Choroid plexus epithelial cell (primary cell): Measurements from ENCODE around the gene WDR83.
"Not testable (repeated sequence)": the region's sequence is repeated elsewhere in the genome, so short reads cannot be mapped to it uniquely, and the experiment has no call there.

Source experiments
- DNase-seq: peaks from one replicate; pipeline ENCODE4 v3.0.0-alpha.2; 2010; ENCODE audit warnings: low read depth
- H3K4me3 ChIP-seq: 2 replicates; pipeline ENCODE4 v1.5.1; 2011; ENCODE audit warnings: low read depth, mild to moderate bottlenecking, control low read depth, low read length, moderate library complexity
- TF ChIP-seq, protein P1 (sequence below): conservative IDR thresholded peaks from 2 replicates; pipeline ENCODE4 v1.5.1; 2011; ENCODE audit warnings: low read depth, mild to moderate bottlenecking, control low read depth, inconsistent platforms, low read length, moderate library complexity

WDR83 gene

GRCh38 chr19:12695514-12695913 is 28.9 kb downstream of the WDR83 start:
- DNase-seq, result no peak
- H3K4me3 ChIP-seq, result peak overlapping the region; percentile 93
- TF ChIP-seq, protein P1, sequence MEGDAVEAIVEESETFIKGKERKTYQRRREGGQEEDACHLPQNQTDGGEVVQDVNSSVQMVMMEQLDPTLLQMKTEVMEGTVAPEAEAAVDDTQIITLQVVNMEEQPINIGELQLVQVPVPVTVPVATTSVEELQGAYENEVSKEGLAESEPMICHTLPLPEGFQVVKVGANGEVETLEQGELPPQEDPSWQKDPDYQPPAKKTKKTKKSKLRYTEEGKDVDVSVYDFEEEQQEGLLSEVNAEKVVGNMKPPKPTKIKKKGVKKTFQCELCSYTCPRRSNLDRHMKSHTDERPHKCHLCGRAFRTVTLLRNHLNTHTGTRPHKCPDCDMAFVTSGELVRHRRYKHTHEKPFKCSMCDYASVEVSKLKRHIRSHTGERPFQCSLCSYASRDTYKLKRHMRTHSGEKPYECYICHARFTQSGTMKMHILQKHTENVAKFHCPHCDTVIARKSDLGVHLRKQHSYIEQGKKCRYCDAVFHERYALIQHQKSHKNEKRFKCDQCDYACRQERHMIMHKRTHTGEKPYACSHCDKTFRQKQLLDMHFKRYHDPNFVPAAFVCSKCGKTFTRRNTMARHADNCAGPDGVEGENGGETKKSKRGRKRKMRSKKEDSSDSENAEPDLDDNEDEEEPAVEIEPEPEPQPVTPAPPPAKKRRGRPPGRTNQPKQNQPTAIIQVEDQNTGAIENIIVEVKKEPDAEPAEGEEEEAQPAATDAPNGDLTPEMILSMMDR, result no peak

- peak overlapping the region; percentile 93 for H3K4me3 ChIP-seq
- no peak for DNase-seq
- TF ChIP-seq, protein P1, result no peak
These were observed 29.4 kb downstream of the WDR83 start for GRCh38 chr19:12695997-12696365.

DNA sequence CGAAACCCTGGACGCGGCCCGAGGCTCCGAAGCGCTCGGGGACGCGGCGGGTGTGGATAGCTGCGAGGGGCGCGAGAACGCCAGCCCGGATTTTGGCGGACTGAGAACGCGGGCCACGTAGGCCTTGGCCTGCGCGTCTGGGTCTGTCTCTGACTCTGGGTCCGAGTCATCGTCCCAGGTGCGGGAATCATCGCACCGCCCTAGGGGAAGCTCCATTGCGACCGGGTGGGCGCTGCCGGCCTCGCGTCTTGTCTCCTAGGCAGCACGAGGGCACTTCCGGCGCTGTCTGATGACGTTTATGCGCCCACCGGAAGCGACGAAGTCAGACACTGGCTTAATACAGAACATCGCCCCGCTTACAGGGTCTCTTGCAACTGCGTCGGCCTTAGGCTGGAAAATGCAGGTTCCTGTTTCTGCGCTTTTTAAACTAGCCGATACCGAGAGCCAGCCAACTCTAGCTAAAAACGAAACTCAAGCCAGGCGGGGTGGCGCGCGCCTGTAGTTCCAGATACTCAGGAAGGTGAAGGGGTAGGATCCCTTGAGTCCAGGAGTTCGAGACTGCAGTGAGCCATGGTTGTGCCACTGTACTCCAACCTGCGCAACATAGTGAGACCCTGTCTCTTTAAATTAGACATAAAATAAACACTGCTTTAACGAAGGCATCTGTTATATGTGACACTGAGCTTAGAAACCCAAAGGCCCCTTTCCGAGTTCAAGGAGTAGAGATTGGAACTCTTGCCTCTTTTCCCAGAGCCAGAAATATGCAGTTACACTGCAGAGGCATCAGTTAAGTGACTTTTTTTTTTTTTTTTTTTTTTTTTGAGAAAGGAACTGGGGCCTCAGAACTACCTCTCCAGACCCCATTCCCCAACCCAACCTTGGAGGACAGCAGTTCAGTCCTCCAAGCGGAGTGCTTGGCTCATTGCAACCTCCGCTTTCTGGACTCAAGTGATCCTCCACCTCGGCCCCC is 30.0 kb downstream of the WDR83 start, which contains the start of gene FBXW9:
Gene FBXW9, minus strand, starts transcription at position 266 of the 970 bp plus-strand sequence. Its CDS starts 50 bp downstream, at position 216.
- TF ChIP-seq, protein P1, result no peak
- DNase-seq, result peak; percentile 97
- peak within 1 kb of the TSS; percentile 93 for H3K4me3 ChIP-seq

DNA sequence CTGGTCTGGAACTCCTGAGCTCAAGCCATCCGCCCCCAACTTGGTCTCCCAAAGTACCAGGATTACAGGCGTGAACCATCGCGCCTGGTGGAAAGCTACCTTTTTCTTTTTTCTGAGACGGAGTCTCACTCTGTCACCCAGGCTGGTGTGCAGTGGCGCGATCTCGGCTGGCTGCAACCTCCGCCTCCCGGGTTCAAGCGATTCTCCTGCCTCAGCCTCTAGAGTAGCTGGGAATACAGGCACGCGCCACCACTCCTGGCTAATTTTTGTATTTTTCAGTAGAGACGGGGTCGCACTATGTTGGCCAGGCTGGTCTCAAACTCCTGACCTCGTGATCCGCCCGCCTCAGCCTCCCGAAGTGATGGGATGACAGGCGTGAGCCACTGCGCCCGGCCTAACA is 30.8 kb downstream of the WDR83 start:
- not testable (repeated sequence) for H3K4me3 ChIP-seq, DNase-seq

DNA sequence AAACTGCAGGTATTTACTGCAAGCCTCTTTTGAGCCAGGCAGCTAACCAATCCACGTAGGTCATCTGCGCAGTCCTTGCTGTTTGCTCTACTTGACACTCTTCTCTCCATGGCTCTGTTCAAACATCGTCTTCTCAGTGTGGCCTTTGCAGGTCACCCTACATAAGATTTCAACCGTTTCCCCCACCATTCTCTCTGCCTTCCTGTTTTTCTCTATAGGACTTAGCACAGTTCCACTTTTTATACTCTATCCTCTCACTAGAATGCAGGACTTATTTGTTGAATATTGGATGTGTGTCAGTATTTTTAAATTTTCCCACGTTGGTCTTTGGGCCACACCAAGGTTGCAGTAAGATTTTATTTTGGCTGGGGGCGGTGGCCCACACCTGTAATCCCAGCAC is 31.5 kb downstream of the WDR83 start:
- H3K4me3 ChIP-seq, result no peak overlapping the region
- TF ChIP-seq, protein P1, result no peak
- no peak for DNase-seq

DNA sequence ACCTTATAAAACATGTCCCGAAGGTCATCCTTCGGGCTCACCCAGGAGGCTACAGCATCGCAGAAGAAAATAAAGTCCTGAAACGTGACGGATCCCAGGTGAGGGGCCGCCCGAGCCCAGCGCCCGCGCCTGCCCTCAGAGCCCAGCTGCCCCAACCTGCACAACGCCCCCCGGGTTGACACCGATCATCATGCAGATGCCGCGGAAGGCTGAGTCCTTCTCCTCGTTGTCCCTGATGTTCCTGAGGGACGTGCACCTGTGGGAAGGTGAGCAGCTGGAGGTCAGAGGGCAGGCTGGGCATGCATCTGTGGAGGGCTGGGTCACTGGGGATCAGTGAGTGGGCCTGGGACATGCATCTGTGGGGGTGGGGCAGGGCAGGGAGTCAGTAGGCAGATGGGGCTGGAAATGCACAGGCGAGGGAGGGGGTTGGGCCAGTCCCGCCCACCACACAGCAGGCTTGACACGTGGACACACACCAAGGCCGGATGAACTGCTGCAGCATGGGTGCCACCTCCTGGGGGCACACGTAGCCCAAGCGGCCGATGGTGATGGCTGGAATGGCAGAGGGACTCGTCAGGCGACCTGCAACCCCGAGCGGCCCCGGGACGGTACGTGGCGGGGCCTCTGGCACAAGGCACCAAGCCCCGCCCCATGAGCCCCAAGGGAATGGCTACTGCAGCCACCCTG is 35.1 kb downstream of the WDR83 start:
- TF ChIP-seq, protein P1, result no peak
- no peak for DNase-seq
- no peak overlapping the region for H3K4me3 ChIP-seq

- no peak overlapping the region for H3K4me3 ChIP-seq
- peak; percentile 65 for DNase-seq
- TF ChIP-seq, protein P1, result no peak
These were observed 36.4 kb downstream of the WDR83 start for GRCh38 chr19:12703046-12703445.
